Stimulated activated CD8-positive, alpha-beta memory T cell treated with anti-CD3 and anti-CD28 coated beads, Interleukin-12 subunit alpha, Interleukin-12 subunit beta, amount 100 ng/mL, for 1 hour (primary cell): ENCODE data around the gene PMM2.

Experiments used
- DNase-seq: peaks from one replicate; pipeline ENCODE4 v3.0.0-alpha.2; 2020; ENCODE audit warnings: low read depth

Gene PMM2

DNA sequence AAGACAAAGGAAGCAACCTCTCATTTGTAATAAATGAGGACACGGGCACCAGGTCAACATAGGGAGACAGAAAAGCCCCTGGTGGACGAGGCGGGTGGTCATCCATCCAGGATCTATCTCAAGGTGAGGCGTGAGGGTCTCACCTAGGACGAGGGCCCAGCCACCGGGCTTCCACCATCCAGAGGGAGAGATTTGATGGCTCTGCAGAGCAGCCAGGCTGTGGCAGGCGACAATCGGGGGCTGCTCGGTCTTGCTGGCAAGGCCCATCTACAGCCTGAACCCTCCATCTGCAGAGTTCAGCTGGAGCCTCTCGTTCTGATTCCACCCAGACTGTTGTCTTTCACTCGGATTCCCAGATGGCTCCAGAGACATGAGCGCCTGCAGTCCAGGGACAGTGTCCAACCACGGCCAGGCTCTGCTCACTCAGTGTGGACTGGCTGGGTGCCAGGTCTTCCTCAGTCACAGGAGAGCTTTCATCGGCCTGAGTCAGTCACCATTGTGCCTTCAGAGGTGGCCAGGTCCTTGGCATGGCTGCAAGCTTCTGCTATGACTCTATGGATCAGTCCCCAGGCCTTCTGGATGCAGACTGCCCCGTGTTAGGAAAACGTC, 90.4 kb downstream of the PMM2 start:
- no peak for DNase-seq

DNA sequence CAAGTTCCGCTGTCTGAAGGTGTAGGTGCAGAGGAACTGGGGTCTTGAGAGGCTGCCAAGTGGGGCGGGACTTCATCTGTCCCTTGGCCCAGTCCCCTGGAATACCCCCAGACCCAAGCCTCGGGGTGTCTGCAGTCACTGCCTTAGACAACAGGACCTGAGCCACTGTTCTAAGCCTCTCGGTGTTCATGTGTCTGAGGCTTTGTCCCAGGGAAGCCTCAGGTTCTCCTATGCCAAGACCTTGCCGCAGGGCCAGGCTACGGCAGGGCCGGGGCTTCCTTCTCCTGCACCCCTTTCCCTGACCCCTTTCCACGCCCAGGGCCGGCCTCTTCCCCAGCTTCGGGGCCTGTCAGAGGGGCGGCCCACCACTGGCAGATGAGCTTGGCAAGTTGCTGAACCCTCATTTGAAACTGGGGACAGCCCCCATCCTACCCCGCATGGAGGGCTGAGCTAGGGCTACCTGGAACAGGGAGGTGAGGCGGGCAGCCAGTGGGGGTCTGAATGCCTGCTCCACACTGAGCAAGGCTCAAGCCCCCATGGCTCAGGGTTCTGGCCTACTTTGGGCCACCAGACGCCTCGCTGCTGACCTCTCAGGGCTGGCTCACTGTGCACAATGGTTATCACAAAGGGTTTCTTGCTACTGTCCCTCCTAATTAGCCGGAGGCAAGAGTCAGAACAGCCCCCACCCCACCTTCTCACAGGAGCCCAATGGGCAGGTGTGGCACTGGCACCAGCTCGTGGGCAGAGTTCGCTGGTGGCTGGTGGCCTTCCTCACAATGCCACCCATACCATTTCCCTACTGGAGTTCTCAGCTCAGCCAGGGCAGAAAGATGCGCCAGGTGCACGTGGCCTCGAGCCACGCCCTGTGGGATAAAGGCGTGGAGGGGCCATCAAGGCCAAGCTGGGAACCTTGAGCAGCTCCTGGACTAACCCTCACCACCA, 91.6 kb downstream of the PMM2 start:
- DNase-seq = no peak

DNA sequence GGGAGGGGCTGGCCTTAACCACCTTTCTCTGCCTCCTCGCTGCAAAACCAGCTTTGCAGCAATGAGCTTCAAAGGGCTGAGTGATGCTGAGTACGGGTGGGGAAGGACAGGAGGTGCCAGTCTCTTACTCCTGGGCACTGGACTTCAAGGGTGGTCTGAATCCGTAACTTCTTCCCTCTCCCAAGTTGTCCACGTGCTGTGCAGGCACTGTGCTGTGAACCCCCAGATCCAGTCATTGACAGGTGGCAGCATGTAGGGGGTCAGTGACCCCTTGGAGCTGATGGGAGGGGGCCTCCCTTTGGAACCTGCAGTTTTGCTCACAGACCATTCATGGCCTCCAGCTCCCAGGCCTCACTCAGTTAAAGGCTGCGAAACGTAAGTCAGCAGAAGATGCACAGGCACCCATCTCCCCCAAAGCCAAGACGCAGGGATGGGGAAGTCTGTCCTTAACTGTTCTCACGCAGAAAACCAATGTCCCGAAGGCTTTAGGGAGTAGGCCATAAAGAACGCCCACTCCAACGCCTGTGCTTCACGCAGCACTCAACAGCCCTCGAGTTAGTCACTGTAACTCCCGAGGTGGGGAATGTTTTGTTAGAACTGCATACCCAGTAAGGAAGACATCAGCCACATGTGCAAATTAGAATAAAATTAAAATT, 92.4 kb downstream of the PMM2 start:
- DNase-seq = no peak

GRCh38 chr16:8890549-8890921, 92.9 kb downstream of the PMM2 start:
- no peak for DNase-seq

DNA sequence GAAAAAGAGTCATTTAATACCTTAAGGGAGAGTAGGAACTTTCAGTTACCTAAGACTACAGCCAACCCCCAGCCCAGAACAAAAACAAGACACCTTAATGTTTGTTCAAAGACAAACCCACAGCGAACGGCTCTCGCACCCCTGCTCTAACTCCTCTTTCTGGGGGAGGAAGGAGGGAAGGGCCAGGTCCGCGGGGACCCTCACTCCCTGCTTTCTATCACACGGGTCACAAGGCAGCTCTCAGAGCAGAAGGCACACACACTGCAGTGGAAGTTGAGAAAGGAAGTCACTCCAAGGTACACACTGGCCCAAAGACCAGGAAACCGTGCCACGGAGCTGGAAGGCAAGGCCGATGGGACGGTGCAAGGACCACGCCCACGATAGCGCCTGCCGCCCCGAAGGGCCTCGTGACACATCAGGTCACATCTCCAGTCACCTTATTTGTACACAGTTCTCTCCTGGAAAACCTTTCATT, 94.5 kb downstream of the PMM2 start:
- DNase-seq = no peak

DNA sequence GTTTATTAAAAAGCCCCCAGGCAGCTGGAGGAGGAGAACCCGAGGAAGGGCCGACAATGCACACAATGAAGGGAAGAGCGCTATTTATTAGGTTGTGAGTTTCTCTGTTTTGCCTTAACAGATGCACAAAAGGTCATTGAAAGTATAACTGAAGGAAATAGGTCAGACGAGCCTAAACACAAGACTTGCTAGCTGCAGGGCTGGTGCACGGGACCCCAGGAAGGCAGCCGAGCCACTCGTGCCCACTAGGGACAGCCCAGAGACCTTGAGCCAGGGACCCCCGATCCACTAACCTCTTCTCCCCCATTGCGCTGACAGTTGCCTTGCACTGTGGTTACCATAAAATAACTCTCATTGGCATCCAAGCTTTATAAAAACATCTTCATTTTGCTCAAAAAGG, 95.8 kb downstream of the PMM2 start:
- DNase-seq = no peak

- DNase-seq = no peak
These were observed 96.5 kb downstream of the PMM2 start for GRCh38 chr16:8893976-8894690.

DNA sequence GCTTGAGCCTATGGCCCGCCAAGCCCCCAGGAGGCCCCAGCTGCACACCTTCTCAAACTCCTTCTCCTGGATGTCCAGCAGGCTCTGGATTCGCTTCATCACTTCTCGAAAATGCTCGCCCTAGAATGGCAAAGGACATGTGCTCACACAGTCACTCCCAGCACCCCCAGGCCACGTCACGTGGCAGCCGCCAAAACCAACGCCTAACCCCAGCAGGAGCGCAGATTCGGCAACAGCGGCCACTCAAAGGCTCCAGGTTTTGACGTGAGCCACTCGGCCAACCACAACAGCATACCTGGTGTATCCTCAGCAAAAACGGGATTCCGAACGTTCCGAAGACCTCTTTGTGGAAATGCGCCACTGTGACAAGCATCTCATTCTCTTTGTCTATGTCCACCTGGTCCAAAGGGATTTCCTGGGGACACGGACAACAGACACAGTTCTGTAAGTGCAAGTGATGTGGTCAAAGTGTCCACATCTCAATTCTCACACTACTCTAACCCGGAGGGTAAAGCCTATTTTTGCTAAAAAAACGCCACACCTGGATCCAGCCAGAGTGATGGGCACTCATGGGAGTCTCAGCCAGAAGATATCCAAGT, 97.2 kb downstream of the PMM2 start:
- DNase-seq = no peak

- no peak for DNase-seq
These were observed 101.2 kb downstream of the PMM2 start for GRCh38 chr16:8898660-8899318.
